GM21576 (cell line): ENCODE data around the gene HLA-DMB.
A peak's percentile ranks its signal among the peaks of the same experiment; 100 is the strongest.

Experiments used
- ATAC-seq: cut with Tn5 transposase; IDR thresholded peaks from one replicate; pipeline ENCODE4 v1.9.1; 2021; ENCODE audit warnings: mild to moderate bottlenecking, moderate library complexity; ENCODE audit not compliant: unreplicated experiment

The HLA-DMB gene

GRCh38 chr6:32972353-32973143 lies 31.7 kb upstream of the HLA-DMB start:
- ATAC-seq: no peak

GRCh38 chr6:32971581-32972352 lies 30.9 kb upstream of the HLA-DMB start:
- ATAC-seq: peak; percentile 37

- ATAC-seq: no peak
Observed at GRCh38 chr6:32971242-32971580, 30.4 kb upstream of the HLA-DMB start.

GRCh38 chr6:32970413-32971241 lies 29.8 kb upstream of the HLA-DMB start:
- no peak for ATAC-seq

GRCh38 chr6:32969685-32970412 lies 29.0 kb upstream of the HLA-DMB start:
- ATAC-seq: no peak

- no peak for ATAC-seq
Observed at GRCh38 chr6:32968867-32969684, 28.2 kb upstream of the HLA-DMB start.

- peak; percentile 30 for ATAC-seq
Observed at GRCh38 chr6:32968093-32968866, 27.5 kb upstream of the HLA-DMB start, which contains the start of gene BRD2. Gene BRD2, plus strand, starts transcription at chr6:32968594. Its CDS starts 4,305 bp downstream, at chr6:32972899.

GRCh38 chr6:32967151-32968091 lies 26.6 kb upstream of the HLA-DMB start:
- ATAC-seq: no peak

GRCh38 chr6:32964776-32965175 lies 23.9 kb upstream of the HLA-DMB start:
- no peak for ATAC-seq

GRCh38 chr6:32963866-32964265 lies 23.0 kb upstream of the HLA-DMB start:
- no peak for ATAC-seq

GRCh38 chr6:32962213-32962826 lies 21.5 kb upstream of the HLA-DMB start:
- ATAC-seq: no peak

GRCh38 chr6:32960563-32960962 lies 19.7 kb upstream of the HLA-DMB start:
- ATAC-seq: no peak

- no peak for ATAC-seq
Observed at GRCh38 chr6:32956176-32956575, 15.3 kb upstream of the HLA-DMB start.

- ATAC-seq: no peak
Observed at GRCh38 chr6:32954986-32955802, 14.4 kb upstream of the HLA-DMB start.

- ATAC-seq: no peak
Observed at GRCh38 chr6:32954267-32954666, 13.4 kb upstream of the HLA-DMB start.

GRCh38 chr6:32953775-32954174 lies 12.9 kb upstream of the HLA-DMB start:
- ATAC-seq: no peak
